Measurements from ENCODE around the gene CAPRIN1.
"Not testable (repeated sequence)": the region's sequence is repeated elsewhere in the genome, so short reads cannot be mapped to it uniquely, and the experiment has no call there.

The CAPRIN1 gene

DNA sequence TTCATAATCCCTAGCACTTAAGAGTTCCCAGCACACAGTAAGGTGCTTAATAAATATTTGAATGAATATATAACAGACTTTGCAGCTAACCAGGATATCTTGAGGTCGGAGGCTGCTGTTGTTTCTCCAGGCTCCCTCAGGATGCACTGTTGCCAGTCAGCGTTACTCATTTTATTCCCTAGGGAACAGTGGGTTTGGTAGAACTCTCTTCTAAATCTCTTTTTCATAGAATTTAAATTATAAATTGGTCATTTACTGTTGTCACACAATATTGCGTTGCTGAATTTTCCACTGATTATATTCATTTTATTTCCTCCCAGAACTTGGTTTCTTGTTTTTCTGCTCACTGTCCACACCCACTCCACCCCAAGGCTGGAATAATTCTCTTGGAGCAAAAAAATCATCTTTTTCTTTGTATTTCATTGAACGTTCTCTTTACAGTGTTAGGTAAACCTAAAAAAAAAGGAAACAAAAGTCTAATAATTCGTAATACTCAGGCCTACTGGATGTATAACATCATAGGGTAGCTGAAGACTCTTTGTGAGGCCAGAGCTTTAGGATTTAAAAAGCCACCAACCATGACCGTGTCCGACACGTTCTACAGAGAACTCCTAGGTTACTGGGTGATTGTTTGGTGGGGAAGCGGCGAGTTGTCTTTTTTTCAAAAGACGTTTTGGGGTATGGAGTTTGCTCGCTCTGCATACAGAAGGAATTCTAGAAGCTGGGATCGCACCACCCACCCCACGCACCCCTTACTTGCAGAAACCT lies 766 bp upstream of the CAPRIN1 start:
- DNase-seq (ENCODE audit: low spot score): peak; percentile 35

DNA sequence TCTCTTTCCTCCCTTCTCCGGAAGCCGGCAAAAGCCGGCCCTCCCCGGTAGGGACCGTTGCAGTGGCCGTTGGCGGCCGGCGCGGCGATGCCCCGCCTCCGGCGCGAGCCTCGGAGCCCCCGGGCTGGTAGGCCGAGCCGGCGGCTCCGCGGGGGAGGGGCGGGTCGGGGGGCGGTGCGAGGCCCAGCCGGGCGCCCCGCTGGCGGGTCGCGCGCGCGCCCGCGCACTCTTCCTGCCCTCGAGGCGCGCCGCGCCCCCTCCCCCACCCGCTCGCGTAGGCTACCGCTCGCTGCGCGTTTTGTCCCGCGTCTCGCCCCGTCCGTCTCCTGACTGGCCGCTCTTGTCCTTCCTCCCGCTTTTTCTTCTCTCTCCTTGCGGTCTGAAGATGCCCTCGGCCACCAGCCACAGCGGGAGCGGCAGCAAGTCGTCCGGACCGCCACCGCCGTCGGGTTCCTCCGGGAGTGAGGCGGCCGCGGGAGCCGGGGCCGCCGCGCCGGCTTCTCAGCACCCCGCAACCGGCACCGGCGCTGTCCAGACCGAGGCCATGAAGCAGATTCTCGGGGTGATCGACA lies 591 bp downstream of the CAPRIN1 start:
- peak; percentile 86 for DNase-seq (ENCODE audit: low spot score)

DNA sequence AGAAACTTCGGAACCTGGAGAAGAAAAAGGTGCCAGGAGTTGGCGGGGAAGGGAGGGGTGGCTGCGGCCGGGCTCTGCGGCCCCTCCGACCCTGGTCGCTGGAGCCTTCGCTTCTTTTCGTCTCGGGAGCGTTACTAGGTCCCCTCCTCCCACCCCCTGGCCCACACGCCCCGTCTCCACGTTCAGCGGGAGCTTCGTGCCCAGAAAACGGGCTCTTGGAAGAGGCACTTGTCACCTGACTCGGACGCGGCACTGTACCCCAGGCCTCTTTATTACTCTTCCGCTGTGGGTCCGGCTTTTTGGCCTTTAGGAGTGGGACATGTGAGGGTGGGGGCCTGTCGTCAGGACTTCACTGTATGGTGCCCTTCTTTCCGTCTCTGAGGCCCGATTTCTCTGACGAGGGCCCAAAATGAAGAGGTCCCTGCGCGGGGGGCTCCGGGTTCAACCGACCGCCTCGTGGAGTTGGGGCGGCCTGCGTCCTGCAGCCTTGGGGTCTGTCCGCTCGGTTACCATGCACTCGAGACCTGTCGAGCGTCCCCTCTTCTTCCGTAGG lies 1.2 kb downstream of the CAPRIN1 start:
- DNase-seq (ENCODE audit: low spot score): no peak

DNA sequence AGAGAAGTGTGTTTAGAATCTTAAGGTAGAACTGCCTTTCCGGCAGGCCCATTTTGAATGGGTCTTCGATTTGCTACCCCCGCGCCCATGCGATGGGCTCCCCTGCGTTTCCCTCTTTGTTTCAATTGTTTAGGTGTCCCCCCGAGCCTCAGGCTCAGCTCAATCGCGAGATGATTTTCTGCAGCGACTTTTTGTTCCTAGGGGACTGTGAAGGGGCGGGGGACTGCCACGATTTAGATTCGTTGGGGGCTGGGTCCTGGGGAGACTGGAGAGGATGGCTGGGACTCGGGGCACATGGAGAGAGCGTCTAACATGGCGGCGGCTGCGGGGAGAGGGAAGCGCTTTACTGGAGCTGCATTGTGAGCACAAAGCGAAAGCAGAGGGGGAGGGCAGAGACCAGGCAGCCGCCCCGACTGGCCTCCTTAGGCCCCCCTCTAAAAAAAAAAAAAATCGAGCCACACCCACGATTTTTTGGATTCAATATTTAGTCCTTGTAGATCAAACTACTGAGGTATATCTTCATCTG lies 1.7 kb downstream of the CAPRIN1 start:
- DNase-seq (ENCODE audit: low spot score): peak; percentile 75

DNA sequence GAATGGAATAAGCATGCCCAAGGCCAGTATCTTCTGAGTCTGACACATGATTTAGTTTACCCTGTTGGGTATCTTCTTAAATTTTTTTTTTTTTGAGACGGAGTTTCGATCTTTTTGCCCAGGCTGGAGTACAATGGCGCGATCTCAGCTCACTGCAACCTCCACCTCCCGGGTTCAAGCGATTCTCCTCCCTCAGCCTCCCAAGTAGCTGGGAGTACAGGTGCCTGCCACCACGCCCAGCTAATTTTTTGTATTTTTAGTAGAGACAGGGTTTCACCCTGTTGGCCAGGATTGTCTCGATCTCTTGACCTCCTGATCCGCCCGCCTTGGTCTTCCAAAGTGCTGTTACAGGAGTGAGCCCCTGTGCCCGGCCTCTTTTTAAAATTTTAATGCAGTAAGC lies 2.8 kb downstream of the CAPRIN1 start:
- DNase-seq (ENCODE audit: low spot score): not testable (repeated sequence)

DNA sequence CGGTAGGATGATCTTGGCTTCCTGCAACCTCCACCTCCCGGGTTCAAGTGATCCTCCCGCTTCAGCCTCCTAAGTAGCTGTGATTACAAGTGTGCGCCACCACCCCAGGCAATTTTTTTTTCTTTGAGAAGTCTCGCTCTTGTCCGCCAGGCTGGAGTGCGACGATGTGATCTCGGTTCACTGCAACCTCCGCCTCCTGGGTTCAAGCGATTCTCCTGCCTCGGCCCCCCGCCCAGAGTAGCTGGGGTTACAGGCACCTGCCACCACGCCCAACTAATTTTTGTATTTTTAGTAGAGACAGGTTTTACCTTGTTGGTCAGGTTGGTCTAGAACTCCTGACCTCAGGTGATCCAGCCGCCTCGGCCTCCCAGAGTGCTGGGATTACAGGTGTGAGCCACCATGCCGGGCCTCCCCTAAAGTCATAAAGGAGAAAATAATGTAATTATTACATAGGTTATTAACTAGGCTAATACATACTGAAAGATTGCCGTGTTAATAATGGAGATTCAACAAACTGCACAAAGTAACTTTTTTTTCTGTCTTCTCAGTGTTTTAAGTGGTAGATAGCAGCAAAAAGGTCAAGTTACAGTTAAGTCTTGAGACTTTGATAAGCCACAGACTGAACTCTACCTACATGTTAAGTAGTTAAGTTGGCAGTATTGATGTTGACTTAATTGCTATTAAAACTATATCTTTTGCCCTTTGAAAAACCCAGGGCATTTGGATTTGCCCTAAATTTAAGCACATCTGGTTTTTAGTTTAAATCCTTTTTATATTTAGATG lies 3.9 kb downstream of the CAPRIN1 start:
- DNase-seq (ENCODE audit: low spot score): no peak

DNA sequence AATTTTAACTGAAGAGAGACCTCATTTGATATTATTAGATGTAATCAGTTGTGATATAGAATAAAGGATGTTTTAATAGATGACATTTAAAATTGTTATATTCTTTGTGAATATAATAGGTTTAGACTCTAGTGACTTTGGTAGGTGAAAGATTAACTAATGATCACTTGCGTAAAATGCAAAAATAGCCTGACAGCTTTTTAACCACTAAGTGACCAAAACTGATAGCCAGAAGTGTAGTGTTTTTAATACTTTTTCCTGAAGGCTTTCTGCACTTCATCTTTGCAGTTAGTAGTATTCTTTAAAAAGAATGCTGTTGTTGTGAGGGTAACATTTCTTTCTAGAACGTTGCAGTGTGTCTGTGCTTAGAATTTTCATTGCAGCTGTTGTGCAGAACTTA lies 5.1 kb downstream of the CAPRIN1 start:
- no peak for DNase-seq (ENCODE audit: low spot score)

DNA sequence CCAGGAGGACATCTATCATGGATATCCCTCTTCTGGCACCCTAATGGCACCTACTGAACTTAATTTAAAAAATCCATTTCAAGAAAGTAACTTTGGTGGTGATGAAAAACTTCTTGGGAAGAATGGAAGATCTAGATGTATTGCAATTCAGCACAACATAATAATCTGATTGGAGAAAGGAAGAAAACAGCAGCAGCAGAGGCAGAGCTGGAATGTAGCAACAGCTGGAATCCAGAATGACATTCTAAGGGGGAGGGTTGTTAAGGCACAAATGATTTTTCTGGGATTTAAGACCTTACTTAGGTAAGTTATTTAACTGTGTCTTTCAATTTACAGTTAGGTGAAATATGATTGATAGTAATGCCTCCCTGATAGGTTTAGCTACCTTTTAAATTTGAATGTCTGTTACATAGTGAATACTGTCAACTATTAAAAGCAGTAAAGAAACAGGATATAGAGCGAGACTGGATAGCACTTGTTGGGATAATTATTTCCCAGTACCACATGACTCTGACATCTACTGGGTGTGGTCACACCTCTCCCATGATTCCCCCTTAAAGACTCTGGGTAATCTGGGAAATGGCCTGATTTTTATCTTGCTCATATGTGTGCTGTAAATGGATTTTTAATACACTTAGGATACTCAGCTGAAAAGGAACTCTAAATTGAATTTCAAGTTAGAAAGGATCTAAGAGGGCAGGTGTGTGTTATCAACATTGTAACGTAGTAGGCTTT lies 11.7 kb downstream of the CAPRIN1 start:
- DNase-seq (ENCODE audit: low spot score): no peak

DNA sequence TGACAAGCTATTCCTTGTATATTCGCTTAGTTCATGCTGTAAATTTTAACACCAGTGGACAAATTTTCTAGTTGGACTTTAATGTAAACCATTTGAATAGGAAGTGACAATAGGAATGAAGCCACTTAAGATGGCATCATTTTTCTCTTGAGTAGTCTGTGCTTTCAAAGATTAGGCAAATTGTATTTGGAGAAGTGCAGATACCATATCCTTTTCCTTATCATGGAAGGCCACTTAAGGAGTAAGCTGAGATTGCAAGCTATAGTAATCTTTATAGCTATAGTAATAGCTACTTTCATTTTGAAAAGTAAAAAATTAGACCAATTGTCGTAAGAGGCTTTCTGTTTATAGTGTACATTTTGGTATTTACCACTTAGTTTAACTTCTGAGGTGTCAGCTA lies 12.8 kb downstream of the CAPRIN1 start:
- no peak for DNase-seq (ENCODE audit: low spot score)

DNA sequence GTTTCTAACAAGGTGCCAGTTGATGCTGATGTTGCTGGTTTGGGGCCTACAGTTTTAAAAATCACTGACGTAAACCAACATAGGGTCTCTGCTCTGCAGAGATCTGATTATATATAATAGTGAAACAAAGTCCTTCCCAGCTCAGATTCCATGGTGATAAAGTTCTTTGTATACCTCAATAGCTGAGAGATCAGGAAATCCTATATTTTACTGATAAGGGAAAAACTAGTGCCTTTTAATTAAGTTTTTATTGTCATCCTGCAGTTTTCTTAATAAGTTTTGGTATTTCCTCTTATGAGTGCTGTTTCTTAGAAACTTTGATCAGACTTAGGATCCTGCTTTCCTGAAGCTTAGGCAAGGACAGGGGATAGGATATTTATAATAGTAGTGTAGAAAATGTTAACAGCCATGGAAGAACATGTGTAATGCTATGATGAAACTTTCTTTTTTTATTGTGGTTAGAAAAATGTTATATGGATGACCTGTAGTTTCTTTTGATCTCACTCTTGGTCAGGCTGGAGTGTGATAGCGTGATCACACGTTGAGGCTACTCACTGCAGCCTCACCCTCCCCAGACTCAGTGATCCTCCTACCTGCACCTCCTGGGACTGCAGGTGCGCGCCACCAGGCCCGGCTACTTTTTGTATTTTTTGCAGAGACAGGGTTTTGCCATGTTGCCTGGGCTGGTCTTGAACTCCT lies 14.1 kb downstream of the CAPRIN1 start:
- DNase-seq (ENCODE audit: low spot score): no peak

DNA sequence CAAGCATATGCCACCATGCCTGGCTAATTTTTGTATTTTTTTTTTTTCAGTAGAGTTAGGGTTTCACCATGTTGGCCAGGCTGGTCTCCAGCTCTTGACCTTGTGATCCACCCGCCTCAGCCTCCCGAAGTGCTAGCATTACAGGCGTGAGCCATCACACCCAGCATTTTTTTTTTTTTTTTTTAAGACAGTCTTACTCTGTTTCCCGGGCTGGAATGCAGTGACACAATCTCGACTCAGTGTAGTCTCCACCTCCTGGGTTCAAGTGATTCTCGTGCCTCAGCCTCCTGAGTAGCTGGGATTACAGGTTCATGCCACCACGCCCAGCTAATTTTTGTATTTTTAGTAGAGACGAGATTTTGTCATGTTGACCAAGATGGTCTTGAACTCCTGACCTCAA lies 15.2 kb downstream of the CAPRIN1 start:
- DNase-seq (ENCODE audit: low spot score): not testable (repeated sequence)

DNA sequence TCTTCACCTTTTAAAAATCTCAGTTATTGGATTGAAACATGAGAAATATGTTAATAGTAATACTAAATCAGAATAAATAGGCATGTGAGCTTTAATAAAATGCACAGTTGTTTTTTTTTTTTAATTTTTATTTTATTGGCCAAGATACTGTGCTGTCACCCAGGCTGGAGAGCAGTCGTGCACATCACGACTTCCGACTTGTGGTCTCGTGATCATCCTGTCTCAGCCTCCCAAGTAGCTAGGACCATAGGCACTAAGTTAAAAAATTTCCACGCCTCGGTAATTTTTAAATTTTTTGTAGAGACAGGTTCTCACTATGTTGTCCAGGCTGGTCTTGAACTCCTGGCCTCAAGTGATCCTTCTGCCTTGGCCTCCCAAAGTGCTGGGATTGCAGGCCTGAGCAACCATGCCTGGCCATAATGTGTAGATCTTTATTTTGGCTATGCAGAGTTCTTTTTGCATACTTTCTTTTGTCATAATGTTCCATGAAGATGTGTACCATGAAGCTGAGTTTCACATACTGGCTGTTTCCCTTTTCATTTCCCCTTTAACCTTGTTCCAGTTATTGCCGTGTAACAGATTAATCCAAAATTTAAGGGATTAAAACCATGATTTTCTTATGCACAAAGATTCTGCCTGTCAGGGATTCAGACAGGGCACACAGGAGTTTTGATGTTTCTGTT lies 16.0 kb downstream of the CAPRIN1 start:
- DNase-seq (ENCODE audit: low spot score): no peak

DNA sequence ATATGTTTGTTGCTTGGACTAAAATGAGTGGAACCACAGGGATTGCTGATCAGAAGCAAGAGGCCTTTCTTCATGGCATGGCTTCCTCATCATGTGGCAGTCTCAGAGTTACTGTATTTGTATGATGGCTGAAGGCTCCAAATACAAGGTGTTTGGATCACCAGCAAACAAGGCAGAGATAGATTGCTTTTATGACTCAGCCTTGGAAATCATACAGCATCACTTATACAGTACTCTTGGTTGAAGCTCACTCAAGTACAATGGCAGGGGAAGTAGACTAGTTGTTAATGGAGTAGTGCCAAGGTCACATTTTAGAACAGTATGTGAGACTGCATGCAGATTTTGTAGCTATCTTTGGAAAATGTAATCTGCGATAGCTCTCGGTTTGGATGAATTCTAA lies 16.6 kb downstream of the CAPRIN1 start:
- DNase-seq (ENCODE audit: low spot score): no peak

DNA sequence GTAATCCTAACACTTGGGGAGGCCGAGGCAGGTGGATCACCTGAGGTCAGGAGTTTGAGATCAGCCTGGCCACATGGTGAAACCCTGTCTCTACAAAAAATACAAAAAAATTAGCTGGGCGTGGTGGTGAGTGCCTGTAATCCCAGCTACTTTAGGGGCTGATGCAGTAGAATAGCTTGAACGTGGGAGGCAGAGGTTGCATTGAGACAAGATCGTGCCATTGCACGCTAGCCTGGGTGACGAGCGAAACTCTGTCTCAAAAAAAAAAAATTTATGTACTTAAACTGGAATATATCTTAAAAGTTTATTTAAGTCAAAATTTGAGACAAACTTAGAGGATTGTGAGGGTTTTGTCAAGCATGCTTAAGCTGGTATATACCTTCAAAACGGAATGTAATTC lies 19.8 kb downstream of the CAPRIN1 start:
- DNase-seq (ENCODE audit: low spot score): not testable (repeated sequence)

DNA sequence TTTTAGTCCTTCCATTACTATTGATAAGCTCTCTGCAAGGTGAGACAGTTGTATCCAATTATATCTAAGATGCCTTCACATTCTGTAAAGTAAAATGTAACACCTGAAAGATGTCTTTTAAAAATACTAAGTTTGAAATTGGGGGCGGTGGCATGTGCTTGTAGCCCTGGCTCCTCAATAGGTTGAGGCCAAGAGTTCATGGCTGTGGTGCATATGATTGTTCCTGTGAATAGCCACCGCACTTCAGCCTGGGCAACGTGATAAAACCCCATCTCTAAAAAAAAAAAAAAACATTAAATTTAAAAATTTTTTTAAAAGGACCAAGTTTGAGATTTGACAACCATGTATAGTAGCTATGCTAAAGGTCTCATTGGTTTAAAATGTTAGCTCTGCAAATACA lies 20.5 kb downstream of the CAPRIN1 start:
- no peak for DNase-seq (ENCODE audit: low spot score)

DNA sequence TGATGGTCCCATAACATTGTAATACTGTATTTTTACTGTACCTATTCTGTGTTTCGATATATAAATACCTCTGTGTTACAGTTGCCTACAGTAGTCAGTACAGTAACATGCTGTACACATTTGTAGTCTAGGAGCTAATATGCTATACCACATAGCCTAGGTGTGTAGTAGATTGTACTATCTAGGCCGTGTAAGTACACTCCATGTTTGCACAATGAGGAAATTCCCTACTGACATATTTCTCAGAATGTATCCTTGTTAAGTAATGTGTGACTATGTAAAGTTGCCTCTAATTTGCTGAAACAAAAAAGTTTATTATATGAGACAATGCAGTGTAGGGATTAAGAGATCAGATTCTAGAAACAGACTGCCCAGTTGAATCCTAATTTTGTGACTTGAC lies 21.3 kb downstream of the CAPRIN1 start:
- no peak for DNase-seq (ENCODE audit: low spot score)

DNA sequence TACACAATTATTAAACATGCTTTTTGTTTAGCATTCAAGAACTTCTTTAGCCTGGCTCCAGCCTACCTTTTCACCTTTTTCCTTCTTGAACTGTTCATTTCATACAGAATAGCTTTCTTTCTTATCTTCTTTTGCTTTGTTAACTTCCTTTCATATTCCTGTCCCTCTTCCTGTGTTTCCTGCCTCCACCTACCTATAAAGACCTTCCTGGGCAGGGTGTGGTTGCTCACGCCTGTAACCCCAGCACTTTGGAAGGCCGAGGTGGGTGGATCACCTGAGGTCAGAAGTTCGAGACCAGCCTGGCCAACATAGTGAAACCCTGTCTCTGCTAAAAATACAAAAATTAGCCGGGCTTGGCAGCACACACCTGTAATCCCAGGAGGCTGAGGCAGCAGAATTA lies 22.9 kb downstream of the CAPRIN1 start:
- DNase-seq (ENCODE audit: low spot score): no peak

DNA sequence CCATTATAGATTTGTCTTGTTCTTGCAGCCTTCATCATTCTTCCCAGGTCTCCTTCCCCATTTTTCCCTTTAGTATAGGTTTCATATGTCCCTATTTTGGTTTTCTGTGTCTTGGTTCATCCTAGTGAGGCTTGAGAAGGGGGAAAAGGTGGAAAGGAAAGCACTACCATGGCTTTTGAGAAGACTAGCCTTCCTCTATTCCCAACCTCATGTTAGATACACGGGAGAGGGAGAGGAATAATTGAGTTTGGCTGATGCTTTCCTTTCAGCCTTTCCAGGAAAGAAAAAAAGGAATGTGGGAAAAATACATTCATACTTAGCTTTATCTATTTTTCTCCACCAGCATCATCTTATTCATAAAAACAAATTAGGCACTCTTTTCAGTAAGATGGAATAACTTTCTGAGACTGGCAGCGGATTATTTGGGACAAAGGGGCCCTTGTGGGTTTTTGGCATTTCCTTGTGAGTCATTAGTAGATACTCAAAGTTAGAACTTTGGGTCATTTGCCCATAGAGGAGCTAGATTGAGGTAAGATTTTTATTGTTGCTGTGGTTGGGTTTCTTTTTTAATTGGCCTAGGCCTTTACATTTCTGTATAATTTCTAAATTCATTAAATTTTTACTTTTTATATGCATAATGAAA lies 23.8 kb downstream of the CAPRIN1 start:
- DNase-seq (ENCODE audit: low spot score): peak; percentile 47

DNA sequence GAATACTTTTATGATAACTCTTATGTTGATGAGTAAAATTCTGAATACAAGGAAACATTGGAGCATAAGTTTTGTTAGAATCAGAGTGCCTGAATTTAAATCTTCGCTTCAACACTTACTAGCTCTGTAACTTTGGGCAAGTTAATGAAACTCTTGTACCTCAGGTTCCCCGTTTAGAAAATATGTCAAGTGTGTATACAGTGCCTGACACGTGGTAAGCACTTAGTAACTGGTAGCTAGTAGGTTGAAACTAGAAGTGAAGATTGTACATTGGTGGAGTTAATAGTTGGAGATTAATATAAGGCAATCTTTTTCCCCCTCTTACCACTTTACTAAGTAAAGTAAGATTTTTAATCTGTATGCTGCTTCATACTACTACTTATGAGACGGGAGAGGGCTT lies 29.1 kb downstream of the CAPRIN1 start:
- DNase-seq (ENCODE audit: low spot score): no peak

DNA sequence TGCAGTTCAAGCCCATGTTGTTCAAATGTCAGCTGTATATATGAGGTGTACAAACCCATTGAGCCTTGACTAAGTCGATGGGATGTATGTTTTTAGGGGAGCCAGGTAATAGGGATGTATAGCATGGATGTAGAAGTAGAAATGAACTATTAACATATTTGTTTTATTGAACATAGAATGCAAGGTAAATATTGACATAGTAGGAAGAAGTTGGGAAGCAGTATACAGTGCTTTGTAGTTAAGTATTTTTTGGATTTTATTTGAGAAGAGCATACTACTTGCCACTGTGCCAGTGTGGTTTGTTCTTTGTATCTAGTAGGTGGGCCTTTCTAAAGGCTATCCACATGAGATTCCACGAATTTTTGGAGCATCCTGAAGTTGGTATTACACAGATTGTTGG lies 33.1 kb downstream of the CAPRIN1 start:
- DNase-seq (ENCODE audit: low spot score): no peak
